H1 (cell line): ENCODE data around the gene SPOCK2. TPM values are rescaled to one million over a fixed set of nuclear protein-coding genes. Genes with fewer than 3 reads are reported as not detected.

Experiments used
- CTCF ChIA-PET: fragments of 300-600 bp; sonication (Branson Sonifier 250); formaldehyde crosslinking; loops from one replicate; lab custom pipeline; 2021; ENCODE audit not compliant: partially characterized antibody; lab: Charles Lee
- POLR2A ChIA-PET: fragments of 300-600 bp; sonication (Branson Sonifier 250); formaldehyde crosslinking; loops from one replicate; lab custom pipeline; 2021; ENCODE audit warnings: inconsistent platforms; ENCODE audit not compliant: partially characterized antibody; lab: Charles Lee
- DNase-seq, 2 experiments: peaks; one replicate each; pipeline versions ENCODE4 v3.0.0 to v3.0.0-alpha.2; 2010 to 2022; ENCODE audit warnings: low spot score in 2 of 2, low read depth in 1 of 2, mixed read lengths in 1 of 2
- FAIRE-seq: peaks from 2 replicates; lab custom pipeline; 2011; peaks lifted over from hg19 to GRCh38; lab: Jason Lieb, UNC
- H2AFZ ChIP-seq: 2 replicates; pipeline ENCODE4 v1.8.1; 2012; ENCODE audit warnings: low read length, inconsistent platforms
- H2AK5ac ChIP-seq: 2 replicates; pipeline ENCODE4 v1.6.1; 2013; ENCODE audit warnings: low read depth, low read length
- H2BK120ac ChIP-seq: replicated peaks from 2 replicates; pipeline ENCODE3; 2013; ENCODE audit warnings: low read depth, low read length, inconsistent platforms
- H2BK12ac ChIP-seq: 2 replicates; pipeline ENCODE4 v1.6.1; 2013; ENCODE audit warnings: low read depth, low read length
- H2BK15ac ChIP-seq: 2 replicates; pipeline ENCODE4 v1.6.1; 2013; ENCODE audit warnings: low read length
- H2BK20ac ChIP-seq: 2 replicates; pipeline ENCODE4 v1.6.1; 2013; ENCODE audit warnings: low read length
- H2BK5ac ChIP-seq: 2 replicates; pipeline ENCODE4 v1.6.1; 2013; ENCODE audit warnings: low read depth, low read length
- H3K14ac ChIP-seq: 2 replicates; pipeline ENCODE4 v1.6.1; 2013; ENCODE audit warnings: inconsistent platforms; ENCODE audit not compliant: insufficient read length
- H3K18ac ChIP-seq: 2 replicates; pipeline ENCODE4 v1.6.1; 2013; ENCODE audit warnings: low read length; ENCODE audit errors: extremely low read depth
- H3K23ac ChIP-seq: 2 replicates; pipeline ENCODE4 v1.6.1; 2013; ENCODE audit warnings: inconsistent platforms; ENCODE audit not compliant: insufficient read length
- H3K23me2 ChIP-seq: 2 replicates; pipeline ENCODE4 v1.6.1; 2013; ENCODE audit warnings: low read depth, low read length
- H3K27ac ChIP-seq: 2 replicates; pipeline ENCODE4 v1.6.1; 2011; ENCODE audit warnings: low read depth, low read length, inconsistent platforms
- H3K27me3 ChIP-seq, 4 experiments: replicated peaks in 1 of 4; 1 replicate in 1 of 4; 2 replicates in 3 of 4; pipeline versions ENCODE4 v1.6.1 to v1.8.1; 2011 to 2013; ENCODE audit warnings: low read length in 3 of 4, mild to moderate bottlenecking in 3 of 4, inconsistent platforms in 2 of 4, mixed read lengths in 2 of 4, moderate library complexity in 1 of 4; ENCODE audit not compliant: control insufficient read depth in 3 of 4, insufficient read depth in 3 of 4; ENCODE audit errors: extremely low read depth in 1 of 4
- H3K36me3 ChIP-seq, 4 experiments: 2 replicates each; pipeline versions ENCODE4 v1.6.1 to v1.8.1; 2011 to 2013; ENCODE audit warnings: mild to moderate bottlenecking in 4 of 4, low read length in 3 of 4, moderate library complexity in 2 of 4, control low read depth in 1 of 4, inconsistent platforms in 1 of 4; ENCODE audit not compliant: insufficient read depth in 4 of 4, control insufficient read depth in 2 of 4
- H3K4ac ChIP-seq: replicated peaks from 2 replicates; pipeline ENCODE3; 2013; ENCODE audit warnings: low read length, low read depth, mixed read lengths, inconsistent platforms; ENCODE audit not compliant: insufficient read length
- H3K4me1 ChIP-seq, 4 experiments: replicated peaks in 1 of 4; 1 replicate in 1 of 4; 2 replicates in 3 of 4; pipeline versions ENCODE4 v1.6.1 to v1.8.1; 2011 to 2013; ENCODE audit warnings: low read length in 3 of 4, inconsistent platforms in 2 of 4, mixed read lengths in 1 of 4; ENCODE audit not compliant: insufficient read depth in 4 of 4, control insufficient read depth in 3 of 4
- H3K4me2 ChIP-seq, 2 experiments: 2 replicates each; pipeline versions ENCODE4 v1.6.1 to v1.8.1; 2011 to 2013; ENCODE audit warnings: low read depth in 2 of 2, low read length in 2 of 2, control low read depth in 1 of 2, inconsistent platforms in 1 of 2, mild to moderate bottlenecking in 1 of 2; ENCODE audit not compliant: insufficient read depth in 1 of 2
- H3K4me3 ChIP-seq, 4 experiments: fragments of 200-600, 300-600 bp in 1 of 4; sonication (generic), shearing (Covaris generic), sonication (Bioruptor Twin) in 1 of 4; 2 replicates each; pipeline versions ENCODE4 v1.5.1 to v1.8.1; 2011 to 2016; ENCODE audit warnings: low read length in 4 of 4, low read depth in 3 of 4, control low read depth in 2 of 4, inconsistent platforms in 2 of 4, mild to moderate bottlenecking in 2 of 4, mixed read lengths in 1 of 4, moderate library complexity in 1 of 4; ENCODE audit not compliant: insufficient read depth in 2 of 4; ENCODE audit errors: extremely low read depth in 1 of 4
- H3K56ac ChIP-seq: replicated peaks from 2 replicates; pipeline ENCODE3; 2013; ENCODE audit warnings: low read depth, mild to moderate bottlenecking, mixed read lengths, low read length, inconsistent platforms; ENCODE audit not compliant: insufficient read length
- H3K79me1 ChIP-seq: 2 replicates; pipeline ENCODE4 v1.6.1; 2013; ENCODE audit warnings: low read depth, low read length, control low read depth
- H3K79me2 ChIP-seq, 2 experiments: 2 replicates each; pipeline versions ENCODE4 v1.6.1 to v1.8.1; 2012 to 2013; ENCODE audit warnings: low read length in 2 of 2, mild to moderate bottlenecking in 2 of 2, inconsistent platforms in 1 of 2; ENCODE audit not compliant: insufficient read depth in 2 of 2, control insufficient read depth in 1 of 2
- H3K9ac ChIP-seq, 4 experiments: replicated peaks in 1 of 4; 1 replicate in 1 of 4; 2 replicates in 3 of 4; pipeline versions ENCODE4 v1.6.1 to v1.8.1; 2011 to 2013; ENCODE audit warnings: low read depth in 3 of 4, low read length in 3 of 4, control low read depth in 2 of 4, mild to moderate bottlenecking in 2 of 4, moderate library complexity in 2 of 4, inconsistent platforms in 1 of 4; ENCODE audit errors: extremely low read depth in 1 of 4
- H3K9me3 ChIP-seq, 2 experiments: 2 replicates each; pipeline versions ENCODE4 v1.6.1 to v1.8.1; 2012 to 2013; ENCODE audit warnings: mild to moderate bottlenecking in 2 of 2, moderate library complexity in 2 of 2, control low read depth in 1 of 2, inconsistent platforms in 1 of 2, low read depth in 1 of 2, low read length in 1 of 2, mixed read lengths in 1 of 2; ENCODE audit not compliant: insufficient read depth in 2 of 2
- H4K20me1 ChIP-seq, 2 experiments: replicated peaks in 1 of 2; 2 replicates each; pipeline versions ENCODE3 to v1.8.1; 2011 to 2013; ENCODE audit warnings: inconsistent platforms in 2 of 2, low read length in 2 of 2, mild to moderate bottlenecking in 1 of 2; ENCODE audit not compliant: insufficient read depth in 2 of 2, control insufficient read depth in 1 of 2
- H4K5ac ChIP-seq: 2 replicates; pipeline ENCODE4 v1.6.1; 2013; ENCODE audit warnings: low read length, low read depth, mixed read lengths, inconsistent platforms; ENCODE audit not compliant: insufficient read length
- H4K8ac ChIP-seq: 2 replicates; pipeline ENCODE4 v1.8.0; 2013; ENCODE audit warnings: mild to moderate bottlenecking, moderate library complexity, low read length, inconsistent platforms; ENCODE audit not compliant: insufficient read depth; ENCODE audit errors: extremely low read depth
- H4K91ac ChIP-seq: replicated peaks from 2 replicates; pipeline ENCODE3; 2013; ENCODE audit warnings: low read length, mixed read lengths, inconsistent platforms; ENCODE audit not compliant: insufficient read length
- WGBS, 2 experiments: shearing (Covaris generic) in 1 of 2; methylation state at CpG; one replicate each; pipeline versions ENCODE4 v1.1.6 to v1.1.7; 2013 to 2015; ENCODE audit warnings: low lambda C conversion rate in 2 of 2, mixed read lengths in 2 of 2, inconsistent platforms in 1 of 2, low coverage in 1 of 2, missing lambda C conversion rate in 1 of 2; ENCODE audit not compliant: insufficient replicate concordance in 2 of 2, insufficient coverage in 1 of 2, insufficient read length in 1 of 2; ENCODE audit errors: extremely low coverage in 1 of 2, missing lambda C conversion rate in 1 of 2; 5-methylcytosine and 5-hydroxymethylcytosine counted together
- polyA plus RNA-seq, 7 experiments: library from polyadenylated mRNA; depleted of rRNA in 3 of 7; stranded (reverse) in 5 of 7; unstranded in 2 of 7; fragments of >200 nt in 5 of 7; fragments of 200-250 nt in 2 of 7; gene quantifications; 1 replicate in 5 of 7; 2 replicates in 1 of 7; 4 replicates in 1 of 7; pipeline versions ENCODE4 v1.2.1 to v1.2.3, GENCODE V29; 2011 to 2013; ENCODE audit warnings: missing spikeins in 2 of 7, mixed read lengths in 2 of 7
- total RNA-seq: library from RNA; stranded (reverse); fragmentation: NEBNext Ultra II Directional; extraction: Animal tissue kit (Norgen Biotek cat#: 25700); gene quantifications from 2 replicates; pipeline ENCODE4 v1.2.1, GENCODE V29; 2021

SPOCK2 gene
- total and polyA plus RNA-seq, 2 of the 8 experiments (the other 6 are each of a cell fraction or from before 2014, with no cell fraction given), result 1.5 to 1.9 TPM

GRCh38 chr10:72081210-72081609 is 7.1 kb downstream of the SPOCK2 start:
- DNase-seq, result peak in 1 of 2 experiments; percentile 42

More at GRCh38 chr10:72081210-72081609, 7.1 kb downstream of the SPOCK2 start:
- no peak for FAIRE-seq
- Histone ChIP-seq H4K91ac (no peak overlapping the region), H4K20me1 (no peaks in the 10 kb centered on the region), H2BK12ac (no peak overlapping the region), H3K4me1 (peaks cover 0 to 11% (median 3%) of the 10 kb centered on the region in 4 experiments; a peak in 5 of 7 replicates), H3K56ac (no peak overlapping the region), H3K27me3 (peaks cover 0 to 14% (median 13%) of the 10 kb centered on the region in 4 experiments; a peak in 6 of 7 replicates), H2AK5ac (0 out of 2 replicates have a peak overlapping the region, but pooled peaks have one; percentile 75), H3K4me2 (no peak overlapping the region), H2BK120ac (no peak overlapping the region), H2BK15ac (no peak overlapping the region), H3K23ac (no peak overlapping the region), H2AFZ (no peak overlapping the region), H3K79me2 (no peaks in the 10 kb centered on the region), H4K8ac (no peak overlapping the region), H3K79me1 (no peaks in the 10 kb centered on the region), H3K18ac (no peak overlapping the region), H2BK5ac (no peak overlapping the region), H3K9me3 (no peaks in the 10 kb centered on the region), H3K4ac (no peak overlapping the region), H3K9ac (no peak overlapping the region; a peak in 1 of 7 replicates), H3K23me2 (no peaks in the 10 kb centered on the region), H4K5ac (no peak overlapping the region), H3K4me3 (no peak overlapping the region), H2BK20ac (no peak overlapping the region), H3K36me3 (no peaks in the 10 kb centered on the region; a peak in 1 of 8 replicates), H3K14ac (no peak overlapping the region), H3K27ac (no peak overlapping the region)
- POLR2A ChIA-PET, result interaction anchor here (1.2 kb wide), 1 partner anchor 21 kb away, joined by 3 read pairs; no protein-coding TSS in a partner anchor
- 97% methylated on average over 9 of the region's 9 CpGs; no CpG with 5 or more reads in 1 of the 2 experiments for WGBS, 2 experiments
- CTCF ChIA-PET, result interaction anchor here (1.2 to 1.3 kb wide), 2 partner anchors 8 to 11 kb away, joined by 3 to 5 read pairs; no protein-coding TSS in a partner anchor
